ENCODE data around the gene ERCC2.
A peak's percentile ranks its signal among the peaks of the same experiment; 100 is the strongest.
"Not testable (repeated sequence)": the region's sequence is repeated elsewhere in the genome, so short reads cannot be mapped to it uniquely, and the experiment has no call there.

The ERCC2 gene

DNA sequence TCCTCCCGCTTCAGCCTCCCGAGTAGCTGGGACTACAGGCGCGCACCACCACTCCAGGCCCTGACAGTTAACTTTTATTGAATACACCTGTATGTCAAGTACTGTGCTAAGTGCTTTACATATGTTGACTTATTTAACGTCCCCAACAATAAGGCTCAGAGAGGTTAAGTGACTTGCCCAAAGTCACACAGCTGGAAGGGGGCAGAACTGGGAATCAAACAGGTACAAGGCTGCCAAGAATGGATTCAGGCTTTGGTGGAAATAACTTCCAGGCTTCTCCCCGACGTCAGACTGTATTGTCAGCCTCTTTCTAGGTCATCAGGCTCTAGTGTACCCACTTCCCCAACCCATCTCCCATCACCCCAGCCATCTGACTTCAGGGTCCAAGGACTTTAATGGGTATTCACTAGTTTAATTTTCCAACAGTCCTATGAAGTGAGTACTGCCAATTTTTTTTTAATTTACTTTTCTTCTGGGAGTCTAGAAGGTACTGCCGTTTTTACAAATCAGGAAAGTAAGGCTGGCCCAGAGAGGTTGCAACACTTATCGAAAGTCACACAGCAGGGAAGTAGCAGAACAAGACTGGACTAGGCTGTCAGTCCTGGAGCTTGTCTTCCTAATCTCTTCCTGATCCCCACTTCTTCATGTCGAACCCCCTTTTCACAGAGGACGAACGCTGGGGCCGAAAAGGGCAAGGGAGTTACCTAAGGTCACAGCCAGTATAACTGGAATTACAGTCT lies 42.8 kb downstream of the ERCC2 start:
- no peak for DNase-seq

DNA sequence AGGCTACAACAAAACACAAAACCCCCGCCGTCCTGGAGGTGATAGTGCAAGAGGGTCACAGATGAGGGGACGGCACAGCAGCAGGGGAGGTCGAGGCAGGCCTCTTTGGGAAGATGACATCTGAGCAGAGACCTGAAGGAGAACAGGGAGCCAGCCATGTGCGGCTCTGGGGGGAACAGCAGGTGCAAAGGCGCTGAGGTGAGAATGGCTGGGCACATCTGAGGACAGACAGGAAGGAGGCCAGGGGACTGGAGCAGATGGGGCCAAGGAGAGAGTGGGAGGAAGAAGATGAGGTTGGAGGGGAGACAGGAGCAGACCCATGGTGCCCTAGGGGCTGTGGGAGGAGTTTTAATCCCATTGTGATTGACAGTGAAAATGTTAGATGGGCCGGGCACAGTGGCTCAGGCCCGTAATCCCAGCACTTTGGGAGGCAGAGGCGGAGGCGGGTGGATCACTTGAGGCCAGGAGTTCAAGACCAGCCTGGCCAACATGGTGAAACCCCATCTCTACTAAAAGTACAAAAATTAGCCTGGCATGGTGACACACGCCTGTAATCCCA lies 45.9 kb downstream of the ERCC2 start:
- no peak for DNase-seq

DNA sequence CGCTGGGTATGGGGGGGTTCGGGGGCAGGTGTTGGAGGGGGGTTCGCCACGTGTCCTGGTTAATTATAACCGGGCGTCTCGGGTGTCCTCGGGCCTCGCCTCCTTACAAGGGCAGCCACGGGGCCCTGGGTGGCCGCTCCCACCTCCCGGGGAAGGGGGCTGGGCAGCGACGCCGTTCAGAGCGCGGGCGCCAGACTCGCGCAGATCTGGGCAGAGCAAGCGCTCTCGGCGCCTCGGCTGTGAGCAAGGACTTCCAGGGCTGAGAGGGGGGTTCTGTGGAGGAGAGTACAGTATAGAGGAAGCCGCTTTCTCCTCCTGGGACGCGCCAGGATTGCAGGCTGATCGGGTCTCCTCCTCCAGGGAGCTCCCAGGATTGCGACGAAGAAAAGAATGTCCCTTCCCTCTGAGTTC lies 46.7 kb downstream of the ERCC2 start:
- DNase-seq: no peak

GRCh38 chr19:45322744-45323281 lies 47.6 kb downstream of the ERCC2 start, which contains the start of gene CKM:
CKM (minus strand) TSS chr19:45322875; CDS start chr19:45319713, 3,162 bp downstream.
- no peak for DNase-seq

DNA sequence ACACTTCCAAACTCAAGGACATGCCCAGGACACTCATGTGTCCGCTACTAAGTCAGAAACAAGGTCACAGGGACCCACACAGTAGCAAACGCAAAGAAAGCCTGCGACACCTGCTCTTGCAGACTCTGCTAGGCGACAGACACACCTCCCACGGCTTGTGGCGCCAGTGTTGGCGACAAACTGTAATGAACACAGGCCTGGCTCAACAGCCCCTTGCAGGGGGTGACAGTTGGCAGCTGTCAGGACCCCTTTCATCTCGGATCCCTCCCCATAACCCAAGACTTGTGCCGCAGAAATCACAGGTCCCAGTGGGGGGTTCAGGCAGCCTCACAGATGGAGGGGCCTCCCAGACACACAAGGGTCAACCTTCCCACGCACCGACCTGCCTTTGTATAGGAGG lies 48.1 kb downstream of the ERCC2 start:
- DNase-seq: no peak

- DNase-seq: no peak
Measured at GRCh38 chr19:45321848-45322247, 48.5 kb downstream of the ERCC2 start.

DNA sequence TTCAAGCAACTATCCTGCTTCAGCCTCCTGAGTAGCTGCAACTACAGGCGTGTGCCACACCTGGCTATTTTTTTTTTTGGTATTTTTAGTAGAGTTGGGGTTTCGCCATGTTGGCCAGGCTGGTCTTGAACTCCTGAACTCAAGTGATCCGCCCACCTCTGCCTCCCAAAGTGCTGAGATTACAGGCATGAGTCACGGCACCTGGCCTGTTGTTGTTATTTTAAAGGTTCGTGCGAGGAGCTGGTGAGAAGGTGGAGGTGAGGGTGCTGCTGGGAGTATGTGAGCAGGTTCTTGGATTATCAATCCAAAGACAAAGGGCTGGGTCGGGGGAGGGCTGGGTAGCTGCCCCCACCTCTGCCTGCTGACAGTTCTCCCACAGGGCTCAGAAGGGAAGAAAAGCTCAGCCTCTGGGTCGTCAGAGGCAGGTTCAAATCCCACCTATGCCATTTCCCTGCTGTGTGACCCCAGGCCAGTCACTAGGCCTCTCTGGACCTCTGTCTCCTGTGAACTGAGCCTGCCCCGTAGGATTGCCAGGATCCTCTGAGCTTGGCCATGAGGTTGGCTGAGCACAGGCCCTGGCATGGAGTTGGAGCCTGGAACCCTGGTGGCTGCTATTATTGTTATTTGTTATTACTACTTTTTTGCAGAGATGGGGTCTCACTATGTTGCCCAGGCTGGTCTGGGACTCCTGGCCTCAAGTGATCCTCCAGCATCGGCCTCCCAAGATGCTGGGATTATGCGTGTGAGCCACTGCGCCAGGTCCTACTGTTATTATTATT lies 49.2 kb downstream of the ERCC2 start:
- no peak for DNase-seq

DNA sequence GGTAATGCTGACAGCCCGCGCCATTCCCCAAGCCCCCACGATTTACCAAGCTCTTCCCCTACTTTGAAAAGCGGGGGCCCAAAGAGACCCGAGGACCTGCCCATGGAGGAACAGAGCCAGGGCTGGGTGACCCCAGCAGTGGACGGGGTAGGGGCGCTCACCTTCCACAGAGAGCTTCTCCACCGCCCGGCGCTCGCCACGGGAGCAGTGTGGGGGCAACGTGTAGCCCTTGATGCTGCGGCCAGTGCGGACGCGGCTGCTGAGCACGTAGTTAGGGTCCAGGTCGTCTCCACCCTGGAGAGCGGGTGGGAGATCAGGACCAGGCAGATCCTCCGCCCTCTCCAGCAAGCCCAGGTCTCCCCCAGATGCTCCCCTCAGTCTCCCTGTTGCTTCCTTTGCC lies 55.1 kb downstream of the ERCC2 start:
- DNase-seq: no peak

- DNase-seq: no peak
Measured at GRCh38 chr19:45314708-45315245, 55.6 kb downstream of the ERCC2 start.

GRCh38 chr19:45312285-45312684 lies 58.1 kb downstream of the ERCC2 start:
- not testable (repeated sequence) for DNase-seq

DNA sequence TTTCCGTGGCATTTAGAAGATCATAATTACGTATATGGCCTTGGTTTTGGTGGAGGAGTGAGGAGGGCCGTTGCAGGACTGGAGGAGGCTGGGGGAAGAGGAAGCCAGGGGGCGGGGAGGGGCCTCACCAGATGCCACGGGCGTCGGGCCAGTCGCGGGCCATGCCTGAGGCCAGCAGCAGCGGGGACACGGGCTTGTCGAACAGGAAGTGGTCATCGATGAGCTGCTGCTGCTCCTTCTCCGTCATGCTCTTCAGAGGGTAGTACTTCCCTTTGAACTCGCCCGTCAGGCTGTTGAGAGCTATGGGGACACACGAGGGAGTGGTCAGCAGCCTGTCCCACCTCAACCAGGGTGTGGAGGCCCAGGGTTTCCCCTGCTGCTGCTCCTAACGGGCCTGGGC lies 58.8 kb downstream of the ERCC2 start:
- peak; percentile 31 for DNase-seq

DNA sequence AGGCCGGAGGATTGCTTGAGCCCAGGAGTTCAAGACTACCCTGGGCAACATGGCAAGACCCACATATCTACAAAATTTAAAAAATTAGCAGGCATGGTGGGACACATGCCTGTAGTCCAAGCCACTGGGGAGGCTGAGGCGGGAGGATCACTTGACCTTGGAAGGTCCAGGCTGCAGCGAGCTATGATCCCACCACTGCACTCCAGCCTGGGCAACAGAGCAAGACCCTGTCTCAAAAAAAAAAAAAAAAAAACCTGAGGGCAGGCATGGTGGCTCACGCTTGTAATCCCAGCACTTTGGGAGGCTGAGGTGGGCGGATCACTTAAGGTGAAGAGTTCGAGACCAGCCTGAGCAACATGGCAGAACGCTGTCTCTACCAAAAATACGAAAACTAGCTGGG lies 61.1 kb downstream of the ERCC2 start:
- not testable (repeated sequence) for DNase-seq

DNA sequence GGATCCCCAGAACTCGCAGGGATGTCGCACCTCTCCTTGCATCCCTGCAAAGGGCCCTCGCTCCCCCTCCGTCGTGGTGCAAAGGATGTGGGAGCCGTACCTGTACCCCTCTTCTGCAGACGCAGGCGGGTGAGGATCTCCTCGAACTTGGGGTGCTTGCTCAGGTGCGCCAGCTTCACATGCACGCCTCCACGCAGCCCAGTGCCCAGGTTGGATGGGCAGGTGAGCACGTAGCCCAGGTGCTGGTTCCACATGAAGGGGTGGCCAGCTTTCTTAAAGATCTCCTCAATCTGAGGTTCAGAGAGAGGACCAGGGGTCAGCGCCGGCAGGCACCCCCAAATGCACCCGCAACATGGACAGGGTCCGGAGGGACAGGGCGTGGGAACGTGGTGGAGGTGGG lies 63.0 kb downstream of the ERCC2 start:
- DNase-seq: no peak

DNA sequence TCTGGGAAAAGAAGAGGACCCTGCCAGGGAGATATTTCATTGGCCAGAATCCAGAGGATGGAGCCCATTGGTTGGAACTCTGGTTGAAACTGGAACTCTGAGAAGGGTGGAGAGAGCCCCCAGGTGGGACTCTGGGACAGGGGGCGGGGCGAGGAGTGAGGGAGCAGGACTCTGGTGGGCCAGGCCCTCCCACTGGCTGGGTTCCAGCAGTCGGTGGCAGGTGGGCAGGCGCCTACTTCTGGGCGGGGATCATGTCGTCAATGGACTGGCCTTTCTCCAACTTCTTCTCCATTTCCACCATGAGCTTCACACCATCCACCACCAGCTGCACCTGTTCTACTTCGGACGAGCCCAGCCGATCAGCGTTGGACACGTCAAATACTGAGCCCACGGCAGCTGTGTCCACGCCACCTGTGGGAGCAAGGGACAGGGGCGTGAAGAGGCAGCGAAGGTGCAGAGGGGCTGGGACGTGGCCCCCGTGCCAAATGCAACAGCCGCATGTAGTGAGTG lies 63.8 kb downstream of the ERCC2 start:
- DNase-seq: no peak

DNA sequence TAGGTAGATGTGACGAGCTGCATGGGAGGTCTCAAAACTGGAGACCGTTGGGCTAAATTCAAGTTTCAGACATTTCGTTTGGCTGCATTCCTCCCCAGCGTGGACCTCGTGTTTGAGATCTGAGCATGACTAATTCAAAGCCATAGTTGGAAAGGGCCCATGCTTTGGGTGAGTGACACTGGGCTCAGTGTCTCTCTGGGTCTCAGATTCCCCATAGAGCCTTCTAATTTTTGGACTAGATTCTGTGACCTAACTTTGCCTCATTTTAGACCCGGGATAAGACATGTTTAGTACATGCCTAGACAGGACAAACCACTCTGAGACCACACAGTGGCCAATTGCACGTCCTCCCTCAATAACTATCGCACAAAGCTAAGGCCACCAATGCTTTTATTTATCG lies 64.3 kb downstream of the ERCC2 start:
- DNase-seq: no peak

DNA sequence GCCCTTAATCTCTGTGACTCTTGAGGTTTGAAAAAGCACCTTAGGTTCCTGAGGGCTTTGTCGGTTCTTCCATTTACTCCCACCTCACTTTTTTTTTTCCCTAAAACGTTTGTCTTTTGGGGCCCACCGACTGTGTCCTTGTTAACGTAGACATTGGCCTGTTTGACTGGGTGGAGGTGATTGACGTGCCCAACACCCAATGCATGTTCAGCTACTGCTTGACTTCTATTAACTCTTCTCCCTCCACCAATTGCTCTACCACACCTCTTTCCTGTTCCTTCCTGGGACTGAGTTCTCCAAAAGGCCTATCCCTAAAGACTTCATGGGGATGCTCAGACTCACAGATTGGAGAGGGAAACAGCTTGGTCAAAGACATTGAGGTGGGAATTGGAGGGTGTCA lies 65.0 kb downstream of the ERCC2 start:
- DNase-seq: no peak

DNA sequence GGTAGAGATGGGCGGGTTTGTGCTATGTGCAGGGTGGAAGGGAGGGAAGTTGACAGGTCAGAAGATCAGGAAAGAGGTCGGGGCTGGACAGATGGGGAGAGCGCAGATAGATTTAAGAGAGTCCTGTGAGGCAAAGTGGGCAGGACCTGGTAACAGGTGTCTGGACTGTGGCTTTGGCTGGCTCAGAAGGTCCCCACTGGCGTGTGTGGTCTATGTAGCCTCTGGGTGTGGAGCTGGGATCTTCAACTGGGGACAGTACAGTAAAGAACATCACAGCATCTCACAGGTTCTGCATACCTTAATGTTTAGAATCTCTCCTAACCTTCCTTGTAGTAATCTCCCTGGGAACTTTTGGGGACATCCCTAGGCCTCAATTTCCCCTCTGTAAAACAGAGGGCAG lies 65.4 kb downstream of the ERCC2 start:
- no peak for DNase-seq

DNA sequence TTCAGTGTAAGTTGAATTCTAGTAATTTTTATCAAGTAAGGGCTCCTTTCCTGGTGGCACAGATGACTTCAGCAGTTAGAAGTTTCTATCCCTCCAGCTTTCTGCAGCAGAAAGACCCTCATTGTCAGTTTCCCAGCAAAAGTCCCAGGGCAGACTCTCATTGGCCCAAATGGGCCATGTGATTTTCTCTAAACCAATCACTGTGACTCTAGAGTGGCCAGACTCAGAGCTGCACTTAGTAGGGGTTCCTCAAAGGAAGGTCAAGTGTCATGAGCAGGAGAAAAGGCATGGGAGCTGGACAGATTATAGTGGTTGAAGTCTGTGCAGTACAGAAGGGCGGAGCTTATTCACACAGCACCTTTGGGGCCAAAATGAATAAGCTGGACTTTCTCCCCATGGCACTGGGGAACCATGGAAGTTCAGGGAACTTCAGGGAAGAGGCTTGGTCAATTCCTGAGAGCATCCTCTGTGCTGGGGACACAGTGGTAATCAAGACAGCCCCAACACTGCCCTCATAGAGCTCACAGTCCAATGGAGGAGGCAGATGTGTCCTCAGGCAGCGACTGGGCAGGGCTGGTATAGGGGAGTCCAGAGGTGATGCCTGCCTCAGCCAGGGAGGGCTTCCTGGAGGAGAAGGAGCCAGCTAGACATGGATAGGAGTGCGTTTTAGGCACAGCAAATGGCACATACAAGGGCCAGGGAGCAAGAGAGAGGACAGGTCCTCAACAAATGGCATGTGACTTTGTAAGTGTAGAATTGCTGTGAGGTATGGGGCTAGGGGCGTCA lies 66.0 kb downstream of the ERCC2 start:
- no peak for DNase-seq

DNA sequence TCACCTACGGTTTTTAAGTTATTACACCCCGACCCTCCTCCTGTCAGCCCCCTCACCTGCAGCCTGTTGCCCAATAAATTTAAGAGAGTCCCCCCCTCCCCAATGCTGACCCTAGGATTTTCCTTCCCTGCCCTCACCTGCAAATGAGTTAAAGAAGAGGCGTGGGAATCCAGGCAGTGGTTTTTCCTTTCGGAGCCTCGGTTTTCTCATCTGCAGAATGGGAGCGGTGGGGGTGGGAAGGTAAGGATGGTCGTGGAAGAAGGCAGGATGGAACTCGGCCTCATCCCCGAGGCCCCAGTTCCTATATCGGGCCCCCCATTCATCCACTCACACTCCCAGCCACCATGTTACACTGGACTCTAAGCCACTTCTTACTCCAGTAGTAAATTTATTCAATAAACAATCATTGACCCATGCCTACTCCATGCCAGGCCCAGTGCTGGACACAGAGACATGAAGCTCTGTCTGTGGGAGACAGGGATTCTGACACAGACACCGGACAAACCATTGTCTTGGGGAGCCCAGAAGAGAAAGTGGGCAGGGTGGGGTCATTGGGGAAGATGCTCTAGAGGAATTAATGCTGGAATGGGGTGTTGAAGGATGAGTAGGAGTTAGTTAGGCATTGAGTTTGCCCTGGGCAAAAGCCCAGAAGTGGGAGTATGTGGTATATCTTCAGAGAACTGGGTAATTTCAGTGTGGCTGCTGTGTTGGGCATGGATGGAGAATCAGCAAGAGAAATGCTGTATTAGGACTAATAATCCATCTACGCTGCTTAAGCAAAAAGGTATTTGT lies 66.9 kb downstream of the ERCC2 start:
- DNase-seq: no peak

- DNase-seq: no peak
Measured at GRCh38 chr19:45302416-45302815, 68.0 kb downstream of the ERCC2 start.
